CD4-positive, alpha-beta T cell treated with Interleukin-15 for 1 hour (primary cell): Measurements from ENCODE around the gene SMTN.
"Not testable (repeated sequence)": the region's sequence is repeated elsewhere in the genome, so short reads cannot be mapped to it uniquely, and the experiment has no call there.

Experiments
- DNase-seq: peaks from one replicate; pipeline ENCODE4 v3.0.0-alpha.2; 2020

The SMTN gene

GRCh38 chr22:31073545-31074145 is 7.5 kb upstream of the SMTN start:
- not testable (repeated sequence) for DNase-seq

GRCh38 chr22:31075961-31076360 is 5.2 kb upstream of the SMTN start:
- DNase-seq, result no peak

- no peak for DNase-seq
Measured at GRCh38 chr22:31077681-31078080, 3.4 kb upstream of the SMTN start.

GRCh38 chr22:31078389-31078788 is 2.7 kb upstream of the SMTN start:
- DNase-seq, result not testable (repeated sequence)

- DNase-seq, result no peak
Measured at GRCh38 chr22:31079095-31079642, 1.9 kb upstream of the SMTN start.

- DNase-seq, result no peak
Measured at GRCh38 chr22:31080164-31080847, 812 bp upstream of the SMTN start.

GRCh38 chr22:31081963-31082605 is 966 bp downstream of the SMTN start:
- DNase-seq, result no peak

GRCh38 chr22:31082606-31083376 is 1.7 kb downstream of the SMTN start:
- DNase-seq, result peak; percentile 41

GRCh38 chr22:31083377-31083768 is 2.3 kb downstream of the SMTN start:
- DNase-seq, result no peak

- DNase-seq, result no peak
Measured at GRCh38 chr22:31083923-31084810, 3.0 kb downstream of the SMTN start.

GRCh38 chr22:31084811-31085492 is 3.8 kb downstream of the SMTN start:
- DNase-seq, result peak; percentile 80

- DNase-seq, result no peak
Measured at GRCh38 chr22:31085493-31085824, 4.3 kb downstream of the SMTN start.

GRCh38 chr22:31085928-31086327 is 4.8 kb downstream of the SMTN start:
- DNase-seq, result no peak

- no peak for DNase-seq
Measured at GRCh38 chr22:31086703-31087330, 5.7 kb downstream of the SMTN start.

GRCh38 chr22:31087744-31088215 is 6.7 kb downstream of the SMTN start:
- peak; percentile 15 for DNase-seq

GRCh38 chr22:31088233-31088986 is 7.3 kb downstream of the SMTN start:
- peak; percentile 13 for DNase-seq

- peak; percentile 29 for DNase-seq
Measured at GRCh38 chr22:31089160-31090100, 8.3 kb downstream of the SMTN start.

- DNase-seq, result no peak
Measured at GRCh38 chr22:31090217-31091085, 9.3 kb downstream of the SMTN start.
